OCI-LY3 (cell line): ENCODE data around the gene GALNTL6.

Experiments used
- H2AFZ ChIP-seq: fragments of 200-600, 300-600 bp; shearing (Covaris generic); 2 replicates; pipeline ENCODE4 v1.6.0; 2014; ENCODE audit warnings: antibody characterized with exemption, low read depth, low read length
- H3K27ac ChIP-seq: fragments of 200-600, 300-600 bp; sonication (generic); 2 replicates; pipeline ENCODE4 v1.5.1; 2014; ENCODE audit warnings: mild to moderate bottlenecking, low read length, moderate library complexity, mixed read lengths
- H3K27me3 ChIP-seq: fragments of 200-600, 300-600 bp; sonication (generic); 2 replicates; pipeline ENCODE4 v1.6.1; 2014; ENCODE audit warnings: low read depth, low read length, mixed read lengths
- H3K36me3 ChIP-seq: fragments of 200-600, 300-600 bp; sonication (generic); replicated peaks from 2 replicates; pipeline ENCODE3; 2014; ENCODE audit warnings: low read depth, low read length, mixed read lengths
- H3K4me1 ChIP-seq: fragments of 300-600, 200-600 bp; sonication (generic); 2 replicates; pipeline ENCODE4 v1.6.1; 2014; ENCODE audit warnings: low read length, mixed read lengths
- H3K4me2 ChIP-seq: fragments of 200-600, 300-600 bp; sonication (generic); 2 replicates; pipeline ENCODE4 v1.6.1; 2014; ENCODE audit warnings: low read length, mixed read lengths
- H3K4me3 ChIP-seq: fragments of 300-600, 200-600 bp; sonication (generic); 2 replicates; pipeline ENCODE4 v1.5.1; 2014; ENCODE audit warnings: antibody characterized with exemption, mild to moderate bottlenecking, low read length, moderate library complexity
- H3K79me2 ChIP-seq: fragments of 300-600, 200-600 bp; shearing (Covaris generic); 2 replicates; pipeline ENCODE4 v1.6.1; 2014; ENCODE audit warnings: mild to moderate bottlenecking, low read length, mixed read lengths
- H3K9ac ChIP-seq: fragments of 300-600, 200-600 bp; shearing (Covaris generic); 2 replicates; pipeline ENCODE4 v1.6.0; 2014; ENCODE audit warnings: mild to moderate bottlenecking, low read length, moderate library complexity
- H3K9me3 ChIP-seq: fragments of 200-600, 300-600 bp; shearing (Covaris generic); 2 replicates; pipeline ENCODE4 v1.6.1; 2014; ENCODE audit warnings: low read length, mixed read lengths; ENCODE audit not compliant: insufficient read depth
- H4K20me1 ChIP-seq: fragments of 200-600, 300-600 bp; sonication (generic); 2 replicates; pipeline ENCODE4 v1.6.1; 2016; ENCODE audit warnings: low read length, mixed read lengths; ENCODE audit not compliant: insufficient read depth
- CTCF ChIP-seq: fragments of 200-600, 300-600 bp; sonication (generic); IDR thresholded peaks from 2 replicates; pipeline ENCODE4 v1.5.1; 2014; ENCODE audit warnings: antibody characterized with exemption, low read length, low read depth
- EZH2phosphoT487 ChIP-seq: fragments of 200-600 bp; shearing (Covaris generic); IDR thresholded peaks from 2 replicates; pipeline ENCODE4 v1.6.1; 2018; ENCODE audit warnings: antibody characterized with exemption, mixed run types, low read depth

Gene GALNTL6

GRCh38 chr4:172651961-172652360 lies 838.8 kb downstream of the GALNTL6 start:
- H3K36me3 ChIP-seq: no peaks in the 10 kb centered on the region
- no peaks in the 10 kb centered on the region for H4K20me1 ChIP-seq
- H3K9me3 ChIP-seq: no peaks in the 10 kb centered on the region
- H3K79me2 ChIP-seq: no peaks in the 10 kb centered on the region
- no peak overlapping the region for H3K4me2 ChIP-seq
- H3K27ac ChIP-seq: no peak overlapping the region
- H3K9ac ChIP-seq: no peak overlapping the region
- TF ChIP-seq EZH2phosphoT487: no peak
- no peak for TF ChIP-seq CTCF
- no peaks in the 10 kb centered on the region for H3K27me3 ChIP-seq
- no peak overlapping the region for H2AFZ ChIP-seq
- H3K4me3 ChIP-seq: no peak overlapping the region
- H3K4me1 ChIP-seq: peaks cover 20% of the 10 kb centered on the region

- Histone ChIP-seq H3K79me2 (no peaks in the 10 kb centered on the region), H3K9ac (no peak overlapping the region), H3K4me1 (peaks cover 20% of the 10 kb centered on the region), H3K4me3 (no peak overlapping the region), H3K36me3 (no peaks in the 10 kb centered on the region), H3K27me3 (no peaks in the 10 kb centered on the region), H3K9me3 (no peaks in the 10 kb centered on the region), H2AFZ (no peak overlapping the region), H3K4me2 (no peak overlapping the region), H4K20me1 (no peaks in the 10 kb centered on the region), H3K27ac (no peak overlapping the region)
- TF ChIP-seq EZH2phosphoT487 (no peak), CTCF (no peak)
Measured at GRCh38 chr4:172652369-172652768, 839.2 kb downstream of the GALNTL6 start.

- Histone ChIP-seq H3K9me3 (no peaks in the 10 kb centered on the region), H3K4me1 (peaks cover 10% of the 10 kb centered on the region), H3K27me3 (no peaks in the 10 kb centered on the region), H4K20me1 (no peaks in the 10 kb centered on the region), H3K4me3 (no peak overlapping the region), H3K4me2 (no peak overlapping the region), H2AFZ (no peak overlapping the region), H3K36me3 (no peaks in the 10 kb centered on the region), H3K27ac (no peak overlapping the region), H3K79me2 (no peaks in the 10 kb centered on the region), H3K9ac (no peak overlapping the region)
- TF ChIP-seq EZH2phosphoT487 (no peak), CTCF (no peak)
Measured at GRCh38 chr4:172653676-172654075, 840.5 kb downstream of the GALNTL6 start.

GRCh38 chr4:172654457-172654856 lies 841.3 kb downstream of the GALNTL6 start:
- Histone ChIP-seq H3K4me3 (no peak overlapping the region), H3K4me2 (no peak overlapping the region), H3K9me3 (no peaks in the 10 kb centered on the region)

More at GRCh38 chr4:172654457-172654856, 841.3 kb downstream of the GALNTL6 start:
- Histone ChIP-seq H2AFZ (no peak overlapping the region), H3K27ac (no peak overlapping the region), H3K9ac (no peak overlapping the region), H3K79me2 (no peaks in the 10 kb centered on the region), H4K20me1 (no peaks in the 10 kb centered on the region), H3K4me1 (0 out of 2 replicates have a peak, but pooled peaks cover 3% of the 10 kb centered on the region), H3K36me3 (no peaks in the 10 kb centered on the region), H3K27me3 (no peaks in the 10 kb centered on the region)
- no peak for TF ChIP-seq EZH2phosphoT487
- TF ChIP-seq CTCF: no peak
